Tibial artery (tissue), 4 donors: ENCODE data around the gene LCOR.

Experiments
- DNase-seq, 2 donors: peaks; one replicate each; pipeline ENCODE4 v3.0.0-alpha.2; 2019
- H3K27ac ChIP-seq, 2 donors: fragments of 200-600 bp; sonication (generic) in 1 of 2; 1 replicate in 1 of 2; 2 replicates in 1 of 2; pipeline ENCODE4 v1.5.1; 2018 to 2019; ENCODE audit warnings: mild to moderate bottlenecking in 1 of 2
- H3K27me3 ChIP-seq, 2 donors: fragments of 200-600 bp; sonication (generic) in 1 of 2; one replicate each; pipeline versions ENCODE4 v1.5.1 to v1.6.0; 2016 to 2019
- H3K36me3 ChIP-seq, 3 donors: fragments of 200-600 bp; sonication (generic) in 2 of 3; one replicate each; pipeline ENCODE4 v1.5.1; 2016 to 2019; ENCODE audit warnings: mild to moderate bottlenecking in 2 of 3
- H3K4me1 ChIP-seq, 4 donors: fragments of 200-600 bp; sonication (generic) in 2 of 4; 1 replicate in 3 of 4; 2 replicates in 1 of 4; pipeline ENCODE4 v1.5.1; 2016 to 2019
- H3K4me3 ChIP-seq, 2 donors: fragments of 200-600 bp; sonication (generic) in 1 of 2; 1 replicate in 1 of 2; 2 replicates in 1 of 2; pipeline ENCODE4 v1.5.1; 2018 to 2019; ENCODE audit warnings: mild to moderate bottlenecking in 2 of 2
- H3K9me3 ChIP-seq, 3 donors: fragments of 200-600 bp; sonication (generic) in 1 of 3; one replicate each; pipeline ENCODE4 v1.5.1; 2016 to 2019
- intact Hi-C: fragments of 100-400 bp; cut with DNase I; formaldehyde crosslinking; loops from one replicate; pipeline ENCODE4 v1.15.0; 2023; ENCODE audit warnings: low total_unique reads
- TF ChIP-seq, protein P1 (sequence below), 2 experiments: fragments of 200-600 bp in 1 of 2; fragments of 450-650 bp in 1 of 2; IDR thresholded peaks; one replicate each; pipeline ENCODE4 v1.5.1; 2017 to 2019; ENCODE audit warnings: antibody characterized with exemption in 2 of 2, mild to moderate bottlenecking in 1 of 2, moderate library complexity in 1 of 2

LCOR gene

DNA sequence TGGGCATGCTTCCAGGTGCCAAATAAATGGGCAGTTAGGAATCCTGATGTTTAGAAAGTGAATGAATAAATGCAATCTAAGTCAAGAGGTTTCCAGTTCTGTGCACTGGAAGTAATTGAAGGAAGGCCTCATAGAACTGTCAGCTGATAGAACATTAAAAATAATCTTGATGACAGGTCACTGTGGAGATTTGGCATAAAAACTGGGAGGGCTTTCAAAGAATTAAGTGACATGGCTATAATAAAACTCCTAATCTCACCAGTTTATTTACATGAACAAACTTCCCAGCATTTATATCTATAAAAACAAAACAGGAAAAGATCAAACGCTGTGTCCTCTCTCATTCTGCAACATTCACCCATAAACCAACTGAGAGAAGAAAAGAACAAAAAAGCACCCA is 183.1 kb downstream of the LCOR start:
- Histone ChIP-seq H3K4me3 (no peak overlapping the region), H3K36me3 (no peaks in the 10 kb centered on the region), H3K27me3 (no peaks in the 10 kb centered on the region), H3K27ac (no peak overlapping the region), H3K9me3 (no peaks in the 10 kb centered on the region), H3K4me1 (peaks cover 0 to under 1% (median under 1%) of the 10 kb centered on the region in 4 donors)
- intact Hi-C loops, result no loop called here
- DNase-seq, result no peak
- TF ChIP-seq, protein P1, sequence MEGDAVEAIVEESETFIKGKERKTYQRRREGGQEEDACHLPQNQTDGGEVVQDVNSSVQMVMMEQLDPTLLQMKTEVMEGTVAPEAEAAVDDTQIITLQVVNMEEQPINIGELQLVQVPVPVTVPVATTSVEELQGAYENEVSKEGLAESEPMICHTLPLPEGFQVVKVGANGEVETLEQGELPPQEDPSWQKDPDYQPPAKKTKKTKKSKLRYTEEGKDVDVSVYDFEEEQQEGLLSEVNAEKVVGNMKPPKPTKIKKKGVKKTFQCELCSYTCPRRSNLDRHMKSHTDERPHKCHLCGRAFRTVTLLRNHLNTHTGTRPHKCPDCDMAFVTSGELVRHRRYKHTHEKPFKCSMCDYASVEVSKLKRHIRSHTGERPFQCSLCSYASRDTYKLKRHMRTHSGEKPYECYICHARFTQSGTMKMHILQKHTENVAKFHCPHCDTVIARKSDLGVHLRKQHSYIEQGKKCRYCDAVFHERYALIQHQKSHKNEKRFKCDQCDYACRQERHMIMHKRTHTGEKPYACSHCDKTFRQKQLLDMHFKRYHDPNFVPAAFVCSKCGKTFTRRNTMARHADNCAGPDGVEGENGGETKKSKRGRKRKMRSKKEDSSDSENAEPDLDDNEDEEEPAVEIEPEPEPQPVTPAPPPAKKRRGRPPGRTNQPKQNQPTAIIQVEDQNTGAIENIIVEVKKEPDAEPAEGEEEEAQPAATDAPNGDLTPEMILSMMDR (IDR thresholded peaks at IDR 0.05), result no peak

DNA sequence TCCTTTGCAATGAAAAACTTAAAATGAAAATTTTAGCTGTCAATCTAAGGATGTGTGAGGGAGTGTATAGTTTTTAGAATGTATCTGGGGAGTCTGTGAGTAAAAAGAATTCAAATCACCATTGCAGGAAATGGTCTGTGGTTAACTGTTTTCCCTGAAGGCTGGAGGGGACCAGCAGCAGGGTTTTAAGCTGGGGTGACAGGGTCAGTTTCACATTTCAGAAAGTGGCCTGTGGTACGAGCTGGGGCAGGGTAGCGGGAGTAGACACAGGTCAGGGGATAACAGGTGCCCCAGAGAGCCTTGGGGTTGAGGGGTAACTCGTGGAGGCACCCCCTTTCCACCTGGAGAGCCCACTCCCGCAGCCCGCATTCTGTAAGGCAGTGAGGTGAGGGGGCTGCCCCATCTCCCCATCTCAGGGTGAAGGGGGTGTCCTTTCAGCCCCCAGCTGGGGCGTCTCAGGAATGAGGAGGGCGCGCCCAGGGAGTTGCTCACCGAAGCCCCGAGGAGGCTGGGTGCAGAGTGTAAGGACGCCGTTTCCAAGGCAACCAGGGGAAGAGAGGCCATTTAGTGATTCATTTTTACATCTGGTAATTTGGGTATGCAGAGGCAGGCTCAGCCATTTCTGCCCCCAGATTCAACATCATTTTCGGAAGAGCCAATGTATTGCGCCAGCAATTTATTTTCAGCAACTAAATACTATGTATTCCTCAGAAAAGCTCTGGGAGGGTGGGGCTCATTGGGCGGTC is 184.8 kb downstream of the LCOR start:
- TF ChIP-seq, protein P1 (IDR thresholded peaks at IDR 0.05), result no peak
- no peaks in the 10 kb centered on the region for H3K27me3 ChIP-seq
- peaks cover 0 to 13% (median 11%) of the 10 kb centered on the region in 4 donors for H3K4me1 ChIP-seq
- intact Hi-C loops, result no loop called here
- no peak overlapping the region for H3K27ac ChIP-seq
- H3K4me3 ChIP-seq, result no peak overlapping the region
- peak in 1 of 2 donors; percentile 38 for DNase-seq
- H3K9me3 ChIP-seq, result no peaks in the 10 kb centered on the region
- no peaks in the 10 kb centered on the region for H3K36me3 ChIP-seq

DNA sequence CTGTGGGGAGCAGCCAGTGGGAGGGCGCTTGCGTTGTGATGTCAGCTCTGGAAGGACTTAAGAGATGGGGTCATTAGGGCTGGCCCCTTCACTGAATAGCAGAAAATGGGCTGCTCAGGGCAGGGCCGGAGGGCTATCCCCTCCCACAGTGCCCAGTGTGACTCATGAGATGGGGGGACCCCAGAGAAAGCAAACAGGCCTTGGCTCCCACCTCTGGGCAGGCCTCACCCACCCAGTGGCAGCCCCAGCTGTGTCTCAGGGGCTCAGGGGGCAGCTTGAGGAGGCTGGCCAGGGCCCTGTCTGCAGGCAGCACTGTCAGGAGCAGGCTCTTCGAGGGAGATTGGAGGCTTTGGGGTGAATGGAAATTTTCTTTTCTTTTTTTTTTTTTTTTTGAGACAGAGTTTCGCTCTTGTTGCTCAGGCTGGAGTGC is 185.4 kb downstream of the LCOR start:
- TF ChIP-seq, protein P1 (IDR thresholded peaks at IDR 0.05), result no peak
- no peaks in the 10 kb centered on the region for H3K27me3 ChIP-seq
- H3K4me1 ChIP-seq, result peaks cover 0 to 13% (median 11%) of the 10 kb centered on the region in 4 donors
- no peaks in the 10 kb centered on the region for H3K9me3 ChIP-seq
- DNase-seq, result peak in 1 of 2 donors; percentile 25
- no peaks in the 10 kb centered on the region for H3K36me3 ChIP-seq
- no peak overlapping the region for H3K27ac ChIP-seq
- H3K4me3 ChIP-seq, result no peak overlapping the region
- intact Hi-C loops, result no loop called here

DNA sequence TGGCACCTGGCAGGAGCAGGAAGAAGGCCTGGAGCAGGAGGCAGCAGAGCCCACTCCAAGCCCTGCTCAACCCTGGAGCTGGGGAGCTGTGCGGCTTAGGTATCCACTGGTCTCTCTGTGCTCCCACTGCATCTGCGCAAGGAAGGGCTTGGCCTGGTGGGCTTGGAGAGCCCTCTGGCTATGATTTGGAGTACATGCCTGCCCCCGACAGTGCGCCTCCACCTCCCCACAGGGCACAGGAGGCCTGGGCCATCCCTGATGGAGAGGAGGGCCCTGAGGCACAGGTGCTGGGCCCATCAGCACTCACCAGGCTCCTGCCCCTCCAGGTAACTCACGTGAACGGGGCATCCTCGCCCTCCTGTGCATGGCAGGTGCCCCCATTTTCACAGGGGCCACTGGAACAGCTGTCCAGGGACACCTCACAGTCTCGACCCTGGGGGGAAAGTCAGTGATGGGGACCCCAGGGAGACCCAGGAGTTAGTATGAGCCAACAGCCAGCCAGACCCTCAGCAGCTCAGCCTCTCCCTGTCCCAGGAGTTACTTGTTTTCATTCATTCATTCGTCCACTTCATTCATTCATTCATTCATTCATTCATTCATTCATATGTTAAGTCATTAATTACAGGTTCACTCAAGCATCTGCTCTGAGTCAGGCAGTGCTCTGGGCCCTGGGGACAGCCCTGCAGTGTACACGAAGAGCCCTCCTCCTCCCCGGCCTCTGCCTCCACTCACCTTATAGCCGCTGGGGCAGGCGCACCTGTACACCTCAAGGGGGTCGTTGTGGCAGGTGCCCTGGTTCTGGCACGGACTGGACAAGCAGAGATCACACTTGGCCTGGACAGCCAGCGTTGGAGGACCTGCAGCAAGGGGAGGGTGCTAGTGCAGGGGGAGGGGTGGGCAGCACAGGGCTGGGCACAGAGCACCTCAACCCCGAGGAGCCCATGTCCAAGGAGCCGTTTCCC is 186.4 kb downstream of the LCOR start:
- TF ChIP-seq, protein P1 (IDR thresholded peaks at IDR 0.05), result no peak
- Histone ChIP-seq H3K27ac (no peak overlapping the region), H3K36me3 (no peaks in the 10 kb centered on the region), H3K4me3 (no peak overlapping the region), H3K4me1 (peaks cover 0 to 15% (median 13%) of the 10 kb centered on the region in 4 donors), H3K9me3 (no peaks in the 10 kb centered on the region), H3K27me3 (no peaks in the 10 kb centered on the region)
- DNase-seq, result peak in 1 of 2 donors; percentile 39
- intact Hi-C loops, result no loop called here

DNA sequence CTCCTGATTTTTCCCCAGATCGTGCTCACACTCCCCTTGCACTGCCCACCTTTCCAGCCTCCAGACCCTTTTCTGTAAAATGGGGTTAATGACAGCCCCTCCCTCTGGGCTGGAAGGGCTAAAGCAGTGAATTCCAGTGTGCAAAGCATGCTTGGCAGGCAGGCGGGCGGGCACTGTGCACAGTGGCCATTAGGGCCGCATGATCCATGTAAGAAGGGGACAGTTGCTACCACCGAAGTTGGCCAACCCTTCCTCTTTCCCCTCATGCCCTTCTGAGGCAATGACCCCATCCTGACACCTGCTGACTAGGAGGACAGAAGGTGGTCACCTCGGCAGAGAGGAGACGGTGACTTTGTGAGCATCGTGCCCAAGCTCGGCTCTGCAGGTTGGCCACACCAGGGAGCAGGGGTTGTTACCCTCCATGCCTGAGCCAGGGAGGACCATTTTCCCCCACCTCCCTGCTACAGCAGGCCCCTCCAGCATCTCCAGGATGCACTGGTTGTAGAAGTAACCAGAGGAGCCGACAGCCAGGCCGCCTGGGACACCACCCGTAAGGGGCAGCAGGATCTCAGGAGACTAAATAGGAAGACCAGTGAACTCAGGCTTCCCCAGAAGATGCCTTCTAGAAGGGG is 187.2 kb downstream of the LCOR start:
- Histone ChIP-seq H3K4me1 (peaks cover 0 to 23% (median 21%) of the 10 kb centered on the region in 4 donors), H3K27ac (no peak overlapping the region), H3K27me3 (no peaks in the 10 kb centered on the region), H3K4me3 (no peak overlapping the region), H3K36me3 (no peaks in the 10 kb centered on the region), H3K9me3 (no peaks in the 10 kb centered on the region)
- peak in 1 of 2 donors; percentile 40 for DNase-seq
- TF ChIP-seq, protein P1 (IDR thresholded peaks at IDR 0.05), result no peak
- intact Hi-C loops, result no loop called here
